SK-N-SH (cell line): ENCODE data around the gene ANKRD44. TPM values are rescaled to one million over a fixed set of nuclear protein-coding genes. Genes with fewer than 3 reads are reported as not detected.

ENCODE experiments used
- CTCF ChIA-PET: fragments of 300-600, 350-600 bp; formaldehyde crosslinking; extraction: SDS; loops from one replicate; lab custom pipeline; 2021; lab: Yijun Ruan, JAX
- POLR2A ChIA-PET: fragments of 350-600 bp; sonication (Branson Sonifier 250); formaldehyde crosslinking; extraction: SDS; loops from one replicate; lab custom pipeline; 2020; ENCODE audit warnings: antibody characterized with exemption, inconsistent platforms; lab: Yijun Ruan, JAX
- DNase-seq: peaks from one replicate; pipeline ENCODE4 v3.0.0; 2012
- H2AFZ ChIP-seq: fragments of 200-600 bp; sonication (generic); 2 replicates; pipeline ENCODE4 v1.8.1; 2016; ENCODE audit warnings: antibody characterized with exemption, mild to moderate bottlenecking, low read depth
- H3F3A ChIP-seq: fragments of 200-600 bp; sonication (generic); replicated peaks from 2 replicates; pipeline ENCODE3; 2016; ENCODE audit warnings: antibody characterized with exemption, mild to moderate bottlenecking; ENCODE audit not compliant: insufficient read depth
- H3K27ac ChIP-seq, 2 experiments: fragments of 200-500 bp in 1 of 2; fragments of 200-600 bp in 1 of 2; sonication (Bioruptor generic) in 1 of 2; sonication (generic), shearing (Covaris generic) in 1 of 2; 2 replicates each; pipeline versions ENCODE4 v1.5.1 to v1.6.1; 2014 to 2016; ENCODE audit warnings: low read depth in 2 of 2, inconsistent platforms in 1 of 2, low read length in 1 of 2, mild to moderate bottlenecking in 1 of 2, mixed read lengths in 1 of 2
- H3K27me3 ChIP-seq: fragments of 200-600 bp; sonication (generic), shearing (Covaris generic); 2 replicates; pipeline ENCODE4 v1.6.1; 2016; ENCODE audit warnings: mixed run types; ENCODE audit not compliant: insufficient read depth
- H3K36me3 ChIP-seq, 2 experiments: fragments of 200-500 bp in 1 of 2; fragments of 200-600 bp in 1 of 2; sonication (Bioruptor generic) in 1 of 2; sonication (generic) in 1 of 2; replicated peaks in 1 of 2; 2 replicates each; pipeline versions ENCODE3 to v1.5.1; 2014 to 2016; ENCODE audit warnings: low read length in 1 of 2, mild to moderate bottlenecking in 1 of 2; ENCODE audit not compliant: insufficient read depth in 2 of 2, control insufficient read depth in 1 of 2
- H3K4me1 ChIP-seq, 2 experiments: fragments of 200-500 bp in 1 of 2; fragments of 200-600 bp in 1 of 2; sonication (Bioruptor generic) in 1 of 2; sonication (generic), shearing (Covaris generic) in 1 of 2; 2 replicates each; pipeline versions ENCODE4 v1.5.1 to v1.6.1; 2014 to 2016; ENCODE audit warnings: low read depth in 1 of 2, low read length in 1 of 2, mixed run types in 1 of 2; ENCODE audit not compliant: insufficient read depth in 2 of 2, control insufficient read depth in 1 of 2
- H3K4me2 ChIP-seq: fragments of 200-600 bp; sonication (generic), shearing (Covaris generic); 2 replicates; pipeline ENCODE4 v1.6.1; 2017; ENCODE audit warnings: mixed run types
- H3K4me3 ChIP-seq, 2 experiments: fragments of 200-500 bp in 1 of 2; fragments of 200-600 bp in 1 of 2; sonication (Bioruptor generic) in 1 of 2; sonication (generic), shearing (Covaris generic) in 1 of 2; 2 replicates each; pipeline versions ENCODE4 v1.5.1 to v1.8.1; 2014 to 2016; ENCODE audit warnings: low read depth in 2 of 2, inconsistent platforms in 1 of 2, low read length in 1 of 2, mild to moderate bottlenecking in 1 of 2, mixed read lengths in 1 of 2, moderate library complexity in 1 of 2
- H3K79me2 ChIP-seq: fragments of 200-600 bp; sonication (generic); 2 replicates; pipeline ENCODE4 v1.8.1; 2017; ENCODE audit warnings: mild to moderate bottlenecking; ENCODE audit not compliant: insufficient read depth
- H3K9ac ChIP-seq: fragments of 200-600 bp; sonication (generic); 2 replicates; pipeline ENCODE4 v1.6.1; 2017; ENCODE audit warnings: mixed run types
- H3K9me2 ChIP-seq: fragments of 200-600 bp; sonication (generic); 2 replicates; pipeline ENCODE4 v1.6.1; 2017; ENCODE audit warnings: mixed run types
- H3K9me3 ChIP-seq: fragments of 200-600 bp; sonication (generic); 2 replicates; pipeline ENCODE4 v1.6.1; 2017; ENCODE audit warnings: mixed run types, mild to moderate bottlenecking, moderate library complexity
- H4K20me1 ChIP-seq: fragments of 200-600 bp; sonication (generic); 2 replicates; pipeline ENCODE4 v1.6.1; 2017; ENCODE audit warnings: mild to moderate bottlenecking, mixed run types; ENCODE audit not compliant: insufficient read depth
- ELF1 ChIP-seq: IDR thresholded peaks from 2 replicates; pipeline ENCODE4 v1.4.0; 2012
- EZH2phosphoT487 ChIP-seq: fragments of 200-600 bp; sonication (generic); IDR thresholded peaks from 2 replicates; pipeline ENCODE4 v1.6.1; 2017; ENCODE audit warnings: low read depth, mixed run types, mild to moderate bottlenecking, antibody characterized with exemption, moderate library complexity, borderline replicate concordance
- FOXM1 ChIP-seq: IDR thresholded peaks from 2 replicates; pipeline ENCODE4 v1.4.0; 2012; ENCODE audit warnings: low read depth, mild to moderate bottlenecking
- GATA2 ChIP-seq: sonication (generic); formaldehyde crosslinking; IDR thresholded peaks from 2 replicates; pipeline ENCODE4 v1.5.0; 2020; ENCODE audit warnings: mild to moderate bottlenecking, missing genetic modification reagents
- MEF2A ChIP-seq: IDR thresholded peaks from 2 replicates; pipeline ENCODE4 v1.4.0; 2012; ENCODE audit warnings: low read depth, borderline replicate concordance
- NRF1 ChIP-seq: IDR thresholded peaks from 2 replicates; pipeline ENCODE4 v1.6.1; 2012; ENCODE audit warnings: low read depth, mild to moderate bottlenecking, low read length
- POLR2AphosphoS5 ChIP-seq: IDR thresholded peaks from 2 replicates; pipeline ENCODE4 v1.6.1; 2012; ENCODE audit warnings: low read depth, low read length
- RAD21 ChIP-seq: IDR thresholded peaks from 2 replicates; pipeline ENCODE4 v1.6.1; 2012; ENCODE audit warnings: mild to moderate bottlenecking, low read length
- RFX5 ChIP-seq: IDR thresholded peaks from 2 replicates; pipeline ENCODE4 v1.6.1; 2012; ENCODE audit warnings: mild to moderate bottlenecking, improper control_type of control experiment, low read length
- RXRA ChIP-seq: IDR thresholded peaks from 2 replicates; pipeline ENCODE4 v1.4.0; 2012; ENCODE audit warnings: low read depth, mild to moderate bottlenecking, borderline replicate concordance
- SMC3 ChIP-seq: IDR thresholded peaks from 2 replicates; pipeline ENCODE4 v1.6.1; 2012; ENCODE audit warnings: low read depth, low read length, improper control_type of control experiment
- TCF12 ChIP-seq: IDR thresholded peaks from 2 replicates; pipeline ENCODE4 v1.4.0; 2012
- YY1 ChIP-seq: IDR thresholded peaks from 2 replicates; pipeline ENCODE4 v1.4.0; 2012; ENCODE audit warnings: low read depth, mild to moderate bottlenecking
- WGBS: methylation state at CpG from one replicate; pipeline ENCODE4 v1.1.6; 2017; ENCODE audit warnings: low lambda C conversion rate; 5-methylcytosine and 5-hydroxymethylcytosine counted together
- polyA plus RNA-seq, 3 experiments: library from polyadenylated mRNA; depleted of rRNA; stranded (reverse); fragments of >200 nt; gene quantifications; 2 replicates each; pipeline ENCODE4 v1.2.3, GENCODE V29; 2012
- TF ChIP-seq, protein P1 (sequence below): fragments of 200-600 bp; sonication (generic); IDR thresholded peaks from 2 replicates; pipeline ENCODE4 v1.6.1; 2017; ENCODE audit warnings: antibody characterized with exemption, mild to moderate bottlenecking, moderate library complexity
- TF ChIP-seq, protein P2 (sequence below): IDR thresholded peaks from 2 replicates; pipeline ENCODE4 v1.6.1; 2012; ENCODE audit warnings: mild to moderate bottlenecking, low read depth, low read length, moderate library complexity
- TF ChIP-seq, protein P3 (sequence below): fragments of 150-350 bp; IDR thresholded peaks from 2 replicates; pipeline ENCODE4 v1.6.1; 2017; ENCODE audit warnings: antibody characterized with exemption, low read length, low read depth, borderline replicate concordance
- TF ChIP-seq, protein P4 (sequence below): IDR thresholded peaks from 2 replicates; pipeline ENCODE4 v1.4.0; 2012; ENCODE audit warnings: low read depth
- TF ChIP-seq, protein P5 (sequence below): IDR thresholded peaks from 2 replicates; pipeline ENCODE4 v1.4.0; 2012; ENCODE audit warnings: low read depth, borderline replicate concordance

ANKRD44 gene
- polyA plus RNA-seq, 1 of the 3 experiments (the other 2 are of a cell fraction): 12.5 TPM

DNA sequence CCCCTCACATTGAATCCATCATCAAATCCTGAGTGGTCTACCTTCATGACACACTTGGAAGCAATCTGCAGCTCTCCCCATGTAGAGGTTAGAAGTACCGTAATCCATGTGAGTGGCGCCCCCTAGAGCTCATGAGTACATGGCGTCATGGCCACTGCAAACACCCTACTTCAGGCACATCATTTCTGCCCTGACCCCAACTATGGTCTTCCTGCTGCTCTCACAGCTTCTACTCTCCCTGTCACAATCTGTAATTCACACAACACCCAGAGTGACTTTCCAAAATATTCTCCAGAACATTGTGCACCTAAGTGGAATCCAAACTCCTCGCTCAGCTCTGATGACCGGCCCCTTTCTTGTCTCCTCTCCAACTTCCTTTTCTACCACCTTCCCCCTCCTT, 141.9 kb downstream of the ANKRD44 start:
- Histone ChIP-seq H3K27ac (peak overlapping the region in 1 of 2 experiments; percentile 3; a peak in 1 of 4 replicates), H3K79me2 (no peaks in the 10 kb centered on the region), H3K27me3 (no peaks in the 10 kb centered on the region), H3K9me2 (no peaks in the 10 kb centered on the region), H3K9ac (no peak overlapping the region), H3F3A (no peaks in the 10 kb centered on the region), H3K9me3 (no peaks in the 10 kb centered on the region), H3K4me2 (no peak overlapping the region), H4K20me1 (no peaks in the 10 kb centered on the region), H3K36me3 (no peaks in the 10 kb centered on the region), H3K4me1 (peaks cover 5 to 13% of the 10 kb centered on the region in 2 experiments; a peak in 3 of 4 replicates), H3K4me3 (no peak overlapping the region), H2AFZ (no peak overlapping the region)
- ChIA-PET POLR2A (no interaction called here), CTCF (interaction anchor here (0.6 to 6.4 kb wide), 27 partner anchors 8 to 244 kb away, joined by 3 to 55 read pairs (median 4); no protein-coding TSS in a partner anchor)
- DNase-seq: peak; percentile 70
- WGBS: 58% methylated on average over 5 of the region's 5 CpGs
- TF ChIP-seq NRF1 (no peak), SMC3 (peak; percentile 56), RAD21 (peak; percentile 74), ELF1 (no peak)
- TF ChIP-seq, protein P1, sequence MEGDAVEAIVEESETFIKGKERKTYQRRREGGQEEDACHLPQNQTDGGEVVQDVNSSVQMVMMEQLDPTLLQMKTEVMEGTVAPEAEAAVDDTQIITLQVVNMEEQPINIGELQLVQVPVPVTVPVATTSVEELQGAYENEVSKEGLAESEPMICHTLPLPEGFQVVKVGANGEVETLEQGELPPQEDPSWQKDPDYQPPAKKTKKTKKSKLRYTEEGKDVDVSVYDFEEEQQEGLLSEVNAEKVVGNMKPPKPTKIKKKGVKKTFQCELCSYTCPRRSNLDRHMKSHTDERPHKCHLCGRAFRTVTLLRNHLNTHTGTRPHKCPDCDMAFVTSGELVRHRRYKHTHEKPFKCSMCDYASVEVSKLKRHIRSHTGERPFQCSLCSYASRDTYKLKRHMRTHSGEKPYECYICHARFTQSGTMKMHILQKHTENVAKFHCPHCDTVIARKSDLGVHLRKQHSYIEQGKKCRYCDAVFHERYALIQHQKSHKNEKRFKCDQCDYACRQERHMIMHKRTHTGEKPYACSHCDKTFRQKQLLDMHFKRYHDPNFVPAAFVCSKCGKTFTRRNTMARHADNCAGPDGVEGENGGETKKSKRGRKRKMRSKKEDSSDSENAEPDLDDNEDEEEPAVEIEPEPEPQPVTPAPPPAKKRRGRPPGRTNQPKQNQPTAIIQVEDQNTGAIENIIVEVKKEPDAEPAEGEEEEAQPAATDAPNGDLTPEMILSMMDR: peak; percentile 67

DNA sequence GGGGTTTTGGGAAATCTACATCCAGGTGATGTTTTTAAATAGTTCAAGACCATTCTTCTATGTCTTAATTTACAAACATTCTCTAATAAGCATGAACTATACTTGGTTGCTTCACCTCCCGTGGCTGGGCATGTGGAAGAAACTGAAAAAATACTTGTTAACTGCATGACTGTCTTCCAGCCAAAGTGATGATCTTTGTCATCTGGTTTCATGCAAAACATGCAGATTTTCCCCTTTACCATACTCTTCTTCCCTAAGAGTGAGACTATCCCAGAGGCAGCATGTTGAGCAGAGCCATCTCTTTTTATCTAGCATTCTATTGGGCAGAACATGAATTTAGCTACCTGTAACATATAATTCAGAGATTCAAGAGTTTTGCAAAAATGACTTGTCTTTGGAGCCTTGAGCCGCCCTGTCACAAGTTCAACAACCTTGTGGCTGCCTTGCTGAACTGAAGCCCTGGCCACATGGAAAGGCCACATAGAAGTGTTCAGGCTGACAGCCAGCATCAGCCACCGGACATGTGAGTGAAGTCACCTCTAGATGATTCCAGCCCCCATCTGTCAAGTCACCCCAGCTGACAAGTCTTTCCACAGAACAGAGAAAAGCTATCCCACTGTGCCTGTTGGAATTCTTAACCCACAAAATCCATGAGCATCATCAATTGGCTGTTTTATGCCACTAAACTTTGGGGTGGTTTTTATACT, 142.8 kb downstream of the ANKRD44 start:
- no peaks in the 10 kb centered on the region for H3K36me3 ChIP-seq
- no peak overlapping the region for H3K9ac ChIP-seq
- peak overlapping the region in 1 of 2 experiments; percentile 9; a peak in 1 of 4 replicates for H3K27ac ChIP-seq
- WGBS: 100% methylated on average over 2 of the region's 3 CpGs
- H3K9me2 ChIP-seq: no peaks in the 10 kb centered on the region
- no peak overlapping the region for H2AFZ ChIP-seq
- ChIA-PET POLR2A (no interaction called here), CTCF (interaction anchor here (0.6 to 6.4 kb wide), 27 partner anchors 7 to 243 kb away, joined by 3 to 55 read pairs (median 4); no protein-coding TSS in a partner anchor)
- H3K4me1 ChIP-seq: peaks cover 5 to 13% of the 10 kb centered on the region in 2 experiments; a peak in 3 of 4 replicates
- H3K4me2 ChIP-seq: no peak overlapping the region
- H3K79me2 ChIP-seq: no peaks in the 10 kb centered on the region
- H4K20me1 ChIP-seq: no peaks in the 10 kb centered on the region
- H3K9me3 ChIP-seq: no peaks in the 10 kb centered on the region
- no peak overlapping the region for H3K4me3 ChIP-seq
- H3F3A ChIP-seq: no peaks in the 10 kb centered on the region
- H3K27me3 ChIP-seq: no peaks in the 10 kb centered on the region
- DNase-seq: no peak
- TF ChIP-seq FOXM1 (no peak), RXRA (no peak), ELF1 (no peak), YY1 (no peak), GATA2 (no peak), MEF2A (no peak), RFX5 (no peak), NRF1 (no peak), TCF12 (no peak), POLR2AphosphoS5 (no peak), EZH2phosphoT487 (no peak), SMC3 (no peak)
- TF ChIP-seq, protein P2, sequence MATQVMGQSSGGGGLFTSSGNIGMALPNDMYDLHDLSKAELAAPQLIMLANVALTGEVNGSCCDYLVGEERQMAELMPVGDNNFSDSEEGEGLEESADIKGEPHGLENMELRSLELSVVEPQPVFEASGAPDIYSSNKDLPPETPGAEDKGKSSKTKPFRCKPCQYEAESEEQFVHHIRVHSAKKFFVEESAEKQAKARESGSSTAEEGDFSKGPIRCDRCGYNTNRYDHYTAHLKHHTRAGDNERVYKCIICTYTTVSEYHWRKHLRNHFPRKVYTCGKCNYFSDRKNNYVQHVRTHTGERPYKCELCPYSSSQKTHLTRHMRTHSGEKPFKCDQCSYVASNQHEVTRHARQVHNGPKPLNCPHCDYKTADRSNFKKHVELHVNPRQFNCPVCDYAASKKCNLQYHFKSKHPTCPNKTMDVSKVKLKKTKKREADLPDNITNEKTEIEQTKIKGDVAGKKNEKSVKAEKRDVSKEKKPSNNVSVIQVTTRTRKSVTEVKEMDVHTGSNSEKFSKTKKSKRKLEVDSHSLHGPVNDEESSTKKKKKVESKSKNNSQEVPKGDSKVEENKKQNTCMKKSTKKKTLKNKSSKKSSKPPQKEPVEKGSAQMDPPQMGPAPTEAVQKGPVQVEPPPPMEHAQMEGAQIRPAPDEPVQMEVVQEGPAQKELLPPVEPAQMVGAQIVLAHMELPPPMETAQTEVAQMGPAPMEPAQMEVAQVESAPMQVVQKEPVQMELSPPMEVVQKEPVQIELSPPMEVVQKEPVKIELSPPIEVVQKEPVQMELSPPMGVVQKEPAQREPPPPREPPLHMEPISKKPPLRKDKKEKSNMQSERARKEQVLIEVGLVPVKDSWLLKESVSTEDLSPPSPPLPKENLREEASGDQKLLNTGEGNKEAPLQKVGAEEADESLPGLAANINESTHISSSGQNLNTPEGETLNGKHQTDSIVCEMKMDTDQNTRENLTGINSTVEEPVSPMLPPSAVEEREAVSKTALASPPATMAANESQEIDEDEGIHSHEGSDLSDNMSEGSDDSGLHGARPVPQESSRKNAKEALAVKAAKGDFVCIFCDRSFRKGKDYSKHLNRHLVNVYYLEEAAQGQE: no peak
- TF ChIP-seq, protein P3, sequence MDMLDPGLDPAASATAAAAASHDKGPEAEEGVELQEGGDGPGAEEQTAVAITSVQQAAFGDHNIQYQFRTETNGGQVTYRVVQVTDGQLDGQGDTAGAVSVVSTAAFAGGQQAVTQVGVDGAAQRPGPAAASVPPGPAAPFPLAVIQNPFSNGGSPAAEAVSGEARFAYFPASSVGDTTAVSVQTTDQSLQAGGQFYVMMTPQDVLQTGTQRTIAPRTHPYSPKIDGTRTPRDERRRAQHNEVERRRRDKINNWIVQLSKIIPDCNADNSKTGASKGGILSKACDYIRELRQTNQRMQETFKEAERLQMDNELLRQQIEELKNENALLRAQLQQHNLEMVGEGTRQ: no peak
- TF ChIP-seq, protein P4, sequence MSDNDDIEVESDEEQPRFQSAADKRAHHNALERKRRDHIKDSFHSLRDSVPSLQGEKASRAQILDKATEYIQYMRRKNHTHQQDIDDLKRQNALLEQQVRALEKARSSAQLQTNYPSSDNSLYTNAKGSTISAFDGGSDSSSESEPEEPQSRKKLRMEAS: no peak
- TF ChIP-seq, protein P5, sequence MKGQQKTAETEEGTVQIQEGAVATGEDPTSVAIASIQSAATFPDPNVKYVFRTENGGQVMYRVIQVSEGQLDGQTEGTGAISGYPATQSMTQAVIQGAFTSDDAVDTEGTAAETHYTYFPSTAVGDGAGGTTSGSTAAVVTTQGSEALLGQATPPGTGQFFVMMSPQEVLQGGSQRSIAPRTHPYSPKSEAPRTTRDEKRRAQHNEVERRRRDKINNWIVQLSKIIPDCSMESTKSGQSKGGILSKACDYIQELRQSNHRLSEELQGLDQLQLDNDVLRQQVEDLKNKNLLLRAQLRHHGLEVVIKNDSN: no peak
